Measurements from ENCODE around the gene OR4D2.

OR4D2 gene

GRCh38 chr17:58210922-58211321, 44.1 kb downstream of the OR4D2 start:
- no peak for DNase-seq (ENCODE audit: low spot score)

- no peak for DNase-seq (ENCODE audit: low spot score)
Observed at GRCh38 chr17:58215685-58216084, 48.9 kb downstream of the OR4D2 start.

GRCh38 chr17:58217766-58218165, 51.0 kb downstream of the OR4D2 start:
- no peak for DNase-seq (ENCODE audit: low spot score)

GRCh38 chr17:58219007-58219788, 52.4 kb downstream of the OR4D2 start, which contains the start of gene MKS1:
MKS1 (minus strand) TSS chr17:58219255; CDS start chr17:58219230, 25 bp downstream.
- DNase-seq (ENCODE audit: low spot score), result peak; percentile 99

GRCh38 chr17:58219789-58220183, 53.0 kb downstream of the OR4D2 start:
- no peak for DNase-seq (ENCODE audit: low spot score)
